HFFc6 (cell line): ENCODE results near the gene ERICH6. TPM values are rescaled to one million over a fixed set of nuclear protein-coding genes. Genes with fewer than 3 reads are reported as not detected.

Source experiments
- DNase-seq: peaks from one replicate; pipeline ENCODE4 v3.0.0-alpha.2; 2018
- H3K27ac Mint-ChIP-seq: 2 replicates; pipeline ENCODE4 v1.8.0; 2020; ENCODE audit warnings: mild to moderate bottlenecking, mixed read lengths
- H3K27me3 Mint-ChIP-seq: 2 replicates; pipeline ENCODE4 v1.8.0; 2021; ENCODE audit warnings: mild to moderate bottlenecking, moderate library complexity, mixed read lengths; ENCODE audit not compliant: insufficient read depth
- H3K36me3 Mint-ChIP-seq: 2 replicates; pipeline ENCODE4 v1.8.0; 2021; ENCODE audit warnings: low read depth, mixed read lengths
- H3K4me1 Mint-ChIP-seq: 2 replicates; pipeline ENCODE4 v1.8.0; 2020; ENCODE audit warnings: low read depth, mixed read lengths
- H3K4me3 Mint-ChIP-seq: 2 replicates; pipeline ENCODE4 v1.8.0; 2020; ENCODE audit warnings: mild to moderate bottlenecking, moderate library complexity, mixed read lengths
- H3K9me3 Mint-ChIP-seq: 2 replicates; pipeline ENCODE4 v1.8.0; 2020; ENCODE audit warnings: mild to moderate bottlenecking, mixed read lengths
- CTCF ChIP-seq: fragments of 200-600 bp; sonication (generic); IDR thresholded peaks from 2 replicates; pipeline ENCODE4 v1.5.0; 2021; ENCODE audit warnings: antibody characterized with exemption, mild to moderate bottlenecking
- total RNA-seq, 6 experiments: library from RNA; stranded (reverse); fragmentation: NEBNext Ultra II Directional; extraction: Animal tissue kit (Norgen Biotek cat#: 25700); gene quantifications; 2 replicates in 1 of 6; 3 replicates in 5 of 6; pipeline ENCODE4 v1.2.3, GENCODE V29; 2021

The ERICH6 gene
- total RNA-seq, 6 experiments from 2014 or later, result 0.30 TPM; not detected in 5

- Mint-ChIP-seq H3K27ac (no peak overlapping the region), H3K27me3 (peaks cover 24% of the 10 kb centered on the region), H3K36me3 (no peaks in the 10 kb centered on the region), H3K9me3 (peaks cover 12% of the 10 kb centered on the region), H3K4me3 (no peak overlapping the region), H3K4me1 (no peaks in the 10 kb centered on the region)
- no peak for DNase-seq
- TF ChIP-seq CTCF, result no peak
Observed at GRCh38 chr3:150687613-150688012, 16.1 kb downstream of the ERICH6 start.

- no peak overlapping the region for H3K27ac Mint-ChIP-seq
- H3K36me3 Mint-ChIP-seq, result no peaks in the 10 kb centered on the region
- no peaks in the 10 kb centered on the region for H3K4me1 Mint-ChIP-seq
- peaks cover 22% of the 10 kb centered on the region for H3K27me3 Mint-ChIP-seq
- H3K9me3 Mint-ChIP-seq, result no peaks in the 10 kb centered on the region
- H3K4me3 Mint-ChIP-seq, result no peak overlapping the region
- no peak for TF ChIP-seq CTCF
- DNase-seq, result no peak
Observed at GRCh38 chr3:150682824-150683223, 20.9 kb downstream of the ERICH6 start.

GRCh38 chr3:150682279-150682678 lies 21.4 kb downstream of the ERICH6 start:
- no peak overlapping the region for H3K27ac Mint-ChIP-seq
- H3K4me3 Mint-ChIP-seq, result no peak overlapping the region
- H3K9me3 Mint-ChIP-seq, result no peaks in the 10 kb centered on the region
- no peaks in the 10 kb centered on the region for H3K4me1 Mint-ChIP-seq
- no peaks in the 10 kb centered on the region for H3K36me3 Mint-ChIP-seq
- H3K27me3 Mint-ChIP-seq, result peaks cover 22% of the 10 kb centered on the region
- no peak for TF ChIP-seq CTCF
- no peak for DNase-seq

GRCh38 chr3:150681057-150681456 lies 22.7 kb downstream of the ERICH6 start:
- Mint-ChIP-seq H3K36me3 (peaks cover 4% of the 10 kb centered on the region), H3K27ac (no peak overlapping the region), H3K27me3 (peaks cover 16% of the 10 kb centered on the region), H3K4me1 (no peaks in the 10 kb centered on the region), H3K4me3 (no peak overlapping the region), H3K9me3 (peaks cover 5% of the 10 kb centered on the region)
- no peak for TF ChIP-seq CTCF
- no peak for DNase-seq

GRCh38 chr3:150680562-150680961 lies 23.2 kb downstream of the ERICH6 start:
- Mint-ChIP-seq H3K4me3 (no peak overlapping the region), H3K27me3 (peaks cover 12% of the 10 kb centered on the region), H3K27ac (no peak overlapping the region), H3K4me1 (no peaks in the 10 kb centered on the region), H3K36me3 (peaks cover 9% of the 10 kb centered on the region), H3K9me3 (peaks cover 10% of the 10 kb centered on the region)
- DNase-seq, result no peak
- TF ChIP-seq CTCF, result no peak

- H3K36me3 Mint-ChIP-seq, result peaks cover 11% of the 10 kb centered on the region
- no peaks in the 10 kb centered on the region for H3K4me1 Mint-ChIP-seq
- no peak for TF ChIP-seq CTCF
- H3K9me3 Mint-ChIP-seq, result peaks cover 13% of the 10 kb centered on the region
- DNase-seq, result no peak
- no peak overlapping the region for H3K27ac Mint-ChIP-seq
- H3K27me3 Mint-ChIP-seq, result peaks cover 7% of the 10 kb centered on the region
- no peak overlapping the region for H3K4me3 Mint-ChIP-seq
Observed at GRCh38 chr3:150675587-150675986, 28.1 kb downstream of the ERICH6 start.
